NB4 (cell line): ENCODE data around the gene PSMD4.

ENCODE experiments used
- POLR2A ChIP-seq: IDR thresholded peaks from 2 replicates; pipeline ENCODE4 v1.6.1; 2011; ENCODE audit warnings: mild to moderate bottlenecking; ENCODE audit not compliant: insufficient read length; ENCODE audit errors: extremely low read depth
- TF ChIP-seq, protein P1 (sequence below): IDR thresholded peaks from 2 replicates; pipeline ENCODE4 v1.6.1; 2011; ENCODE audit warnings: low read depth, low read length
- TF ChIP-seq, protein P2 (sequence below): IDR thresholded peaks from one replicate; pipeline ENCODE4 v1.5.1; 2012; ENCODE audit warnings: low read depth, low read length

- TF ChIP-seq, protein P1, sequence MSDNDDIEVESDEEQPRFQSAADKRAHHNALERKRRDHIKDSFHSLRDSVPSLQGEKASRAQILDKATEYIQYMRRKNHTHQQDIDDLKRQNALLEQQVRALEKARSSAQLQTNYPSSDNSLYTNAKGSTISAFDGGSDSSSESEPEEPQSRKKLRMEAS = no peak
- TF ChIP-seq POLR2A = no peak
- TF ChIP-seq, protein P2, sequence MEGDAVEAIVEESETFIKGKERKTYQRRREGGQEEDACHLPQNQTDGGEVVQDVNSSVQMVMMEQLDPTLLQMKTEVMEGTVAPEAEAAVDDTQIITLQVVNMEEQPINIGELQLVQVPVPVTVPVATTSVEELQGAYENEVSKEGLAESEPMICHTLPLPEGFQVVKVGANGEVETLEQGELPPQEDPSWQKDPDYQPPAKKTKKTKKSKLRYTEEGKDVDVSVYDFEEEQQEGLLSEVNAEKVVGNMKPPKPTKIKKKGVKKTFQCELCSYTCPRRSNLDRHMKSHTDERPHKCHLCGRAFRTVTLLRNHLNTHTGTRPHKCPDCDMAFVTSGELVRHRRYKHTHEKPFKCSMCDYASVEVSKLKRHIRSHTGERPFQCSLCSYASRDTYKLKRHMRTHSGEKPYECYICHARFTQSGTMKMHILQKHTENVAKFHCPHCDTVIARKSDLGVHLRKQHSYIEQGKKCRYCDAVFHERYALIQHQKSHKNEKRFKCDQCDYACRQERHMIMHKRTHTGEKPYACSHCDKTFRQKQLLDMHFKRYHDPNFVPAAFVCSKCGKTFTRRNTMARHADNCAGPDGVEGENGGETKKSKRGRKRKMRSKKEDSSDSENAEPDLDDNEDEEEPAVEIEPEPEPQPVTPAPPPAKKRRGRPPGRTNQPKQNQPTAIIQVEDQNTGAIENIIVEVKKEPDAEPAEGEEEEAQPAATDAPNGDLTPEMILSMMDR = no peak
These were observed 32.8 kb downstream of the PSMD4 start for GRCh38 chr1:151287341-151287699.
